HUDEP-2 (cell line): ENCODE results near the gene PRAME.
"Not testable (repeated sequence)": the region's sequence is repeated elsewhere in the genome, so short reads cannot be mapped to it uniquely, and the experiment has no call there.

ENCODE experiments used
- DNase-seq, 76 experiments: peaks; one replicate each; lab custom pipeline; 2025; ENCODE audit not compliant: unreplicated experiment in 76 of 76; lab: John Stamatoyannopoulos, UW

Gene PRAME

DNA sequence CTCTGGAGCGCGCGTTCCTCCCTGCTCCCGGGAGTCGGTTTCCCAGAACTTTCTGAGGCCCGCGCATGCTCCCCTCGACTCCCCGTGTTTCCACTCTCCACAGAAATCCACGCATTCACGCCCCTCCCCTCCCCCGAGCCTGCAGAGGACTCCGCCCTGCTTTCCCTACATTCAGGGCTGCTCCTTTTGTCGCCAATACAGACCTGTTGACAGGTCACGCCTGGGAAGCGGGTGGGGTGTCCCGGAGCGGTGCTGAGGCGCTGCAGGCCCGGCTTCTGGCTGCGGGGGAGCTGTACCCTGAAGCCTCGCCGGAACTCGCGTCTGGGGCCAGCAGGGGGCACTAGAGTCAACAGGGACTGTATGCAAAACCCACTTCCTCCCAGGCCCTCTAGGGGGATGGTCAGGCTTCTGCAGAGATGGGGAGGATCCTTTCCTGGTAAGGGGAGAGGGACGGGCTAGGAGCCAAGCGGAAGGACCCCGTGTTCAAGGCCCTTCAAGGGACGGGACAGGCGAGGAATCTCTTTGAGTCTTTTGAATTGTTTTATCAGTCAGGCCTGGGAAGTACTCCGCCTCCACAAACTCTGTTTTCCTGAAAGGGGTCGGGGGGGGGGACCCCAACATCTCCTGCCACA lies at the start of gene PRAME:
TSS of gene PRAME (minus strand) at position 294 of the 632 bp plus-strand sequence. CDS start 2,433 bp downstream, outside the sequence.
- DNase-seq = peak in 68 of 76 experiments; percentile 11 to 79 (median 60)

DNA sequence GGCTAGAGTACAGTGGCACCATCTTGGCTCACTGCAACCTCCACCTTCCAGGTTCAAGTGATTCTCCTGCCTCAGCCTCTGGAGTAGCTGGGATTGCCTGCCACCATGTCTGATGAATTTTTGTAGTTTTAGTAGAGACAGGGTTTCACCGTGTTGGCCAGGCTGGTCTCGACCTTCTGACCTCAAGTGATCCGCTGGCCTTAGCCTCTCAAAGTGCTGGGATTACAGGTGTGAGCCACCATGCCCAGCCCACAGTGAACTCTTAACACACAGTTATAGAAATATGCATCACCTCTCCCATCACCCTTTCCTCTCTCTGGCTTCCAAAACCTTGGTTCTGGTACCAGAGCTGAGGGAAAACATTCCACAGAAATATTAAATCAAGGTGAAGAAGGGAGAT lies 49.0 kb upstream of the PRAME start:
- not testable (repeated sequence) for DNase-seq

- DNase-seq = no peak
These were observed 46.0 kb upstream of the PRAME start for GRCh38 chr22:22605074-22605404.

DNA sequence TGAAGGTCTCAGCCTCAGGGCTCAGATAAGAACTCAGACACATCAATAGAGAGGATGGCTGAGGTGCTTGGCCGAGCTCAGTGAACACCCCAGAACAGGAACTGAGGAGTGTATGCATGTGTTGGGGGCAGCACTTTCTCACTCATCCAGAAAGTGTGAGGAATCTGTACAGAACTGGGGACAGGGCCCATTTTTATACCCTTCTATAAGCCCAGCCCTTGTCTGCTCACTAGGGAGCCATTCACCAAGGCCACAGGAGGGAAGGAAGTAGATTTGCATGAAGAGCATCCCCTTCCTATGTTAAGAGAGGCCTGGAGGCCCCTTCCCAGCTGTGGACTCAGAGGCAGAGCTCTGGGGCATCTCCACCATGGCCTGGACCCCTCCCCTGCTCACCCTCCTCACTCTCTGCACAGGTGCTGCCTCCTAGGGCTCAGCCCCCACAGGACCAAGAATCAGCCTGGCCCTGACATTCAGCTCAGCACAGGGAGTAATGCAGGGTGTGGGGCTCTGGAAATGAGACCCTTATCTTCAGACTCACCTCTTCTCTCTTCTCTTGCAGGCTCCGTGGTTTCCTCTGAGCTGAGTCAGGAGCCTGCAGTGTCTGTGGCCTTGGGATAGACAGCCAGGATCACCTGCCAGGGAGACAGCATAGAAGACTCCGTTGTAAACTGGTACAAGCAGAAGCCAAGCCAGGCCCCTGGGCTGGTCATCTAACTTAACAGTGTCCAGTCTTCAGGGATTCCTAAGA lies 45.4 kb upstream of the PRAME start:
- DNase-seq = no peak

- no peak for DNase-seq
These were observed 44.4 kb upstream of the PRAME start for GRCh38 chr22:22603470-22603947.

DNA sequence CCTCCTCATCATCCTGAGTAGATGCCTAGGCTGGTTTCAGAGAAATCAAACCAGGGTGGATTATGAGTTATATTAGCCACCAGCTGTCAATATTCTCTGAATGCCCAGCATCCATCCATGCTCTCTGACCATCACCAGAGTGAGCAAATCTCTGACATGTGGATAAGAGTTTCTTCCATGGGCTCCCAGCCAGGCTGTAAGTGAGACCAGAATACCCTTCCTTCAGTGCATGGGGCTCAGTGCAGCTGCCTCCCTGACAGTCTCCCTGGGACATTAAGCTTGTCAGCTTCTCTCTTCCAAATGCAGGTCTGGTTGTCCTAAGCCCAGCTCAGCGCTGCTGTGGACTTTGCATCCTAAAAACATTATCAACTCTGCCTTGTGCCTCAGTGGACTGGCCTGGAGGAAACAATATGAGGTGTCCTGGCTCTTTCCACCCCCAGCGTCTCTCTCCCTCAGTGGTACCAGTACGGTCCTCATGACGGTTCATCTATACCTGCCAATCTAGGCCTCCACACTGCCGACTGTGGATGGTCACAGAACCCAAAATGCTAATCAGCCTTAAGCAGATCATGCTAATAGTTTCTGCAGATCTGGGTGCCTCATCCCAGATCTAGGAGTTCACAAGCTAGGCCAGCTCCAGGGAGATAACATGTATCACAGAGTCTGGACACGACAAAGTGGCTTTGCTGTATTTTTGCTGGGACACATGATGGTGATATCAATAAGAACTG lies 41.6 kb upstream of the PRAME start:
- no peak for DNase-seq

DNA sequence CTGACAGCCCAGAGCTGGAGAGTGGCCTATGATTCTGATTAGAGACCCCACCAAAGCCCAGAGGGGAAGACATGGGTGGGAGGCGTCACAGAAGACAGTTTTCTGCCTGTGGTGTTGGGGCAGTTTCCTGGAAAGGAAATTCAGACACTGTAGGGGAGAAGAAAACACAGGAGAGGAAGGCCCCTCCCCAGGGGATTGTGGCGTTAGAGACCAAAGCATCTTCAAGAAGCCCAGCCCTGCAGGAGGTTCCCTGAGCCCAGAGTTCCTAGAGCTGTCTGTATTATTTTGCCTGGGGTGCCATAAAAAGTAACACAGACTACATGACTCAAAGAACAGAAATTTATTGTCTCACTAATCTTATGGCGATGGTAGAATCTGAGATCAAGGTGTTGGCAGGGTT lies 40.2 kb upstream of the PRAME start:
- DNase-seq = no peak

GRCh38 chr22:22598144-22598543 lies 39.1 kb upstream of the PRAME start:
- no peak for DNase-seq

DNA sequence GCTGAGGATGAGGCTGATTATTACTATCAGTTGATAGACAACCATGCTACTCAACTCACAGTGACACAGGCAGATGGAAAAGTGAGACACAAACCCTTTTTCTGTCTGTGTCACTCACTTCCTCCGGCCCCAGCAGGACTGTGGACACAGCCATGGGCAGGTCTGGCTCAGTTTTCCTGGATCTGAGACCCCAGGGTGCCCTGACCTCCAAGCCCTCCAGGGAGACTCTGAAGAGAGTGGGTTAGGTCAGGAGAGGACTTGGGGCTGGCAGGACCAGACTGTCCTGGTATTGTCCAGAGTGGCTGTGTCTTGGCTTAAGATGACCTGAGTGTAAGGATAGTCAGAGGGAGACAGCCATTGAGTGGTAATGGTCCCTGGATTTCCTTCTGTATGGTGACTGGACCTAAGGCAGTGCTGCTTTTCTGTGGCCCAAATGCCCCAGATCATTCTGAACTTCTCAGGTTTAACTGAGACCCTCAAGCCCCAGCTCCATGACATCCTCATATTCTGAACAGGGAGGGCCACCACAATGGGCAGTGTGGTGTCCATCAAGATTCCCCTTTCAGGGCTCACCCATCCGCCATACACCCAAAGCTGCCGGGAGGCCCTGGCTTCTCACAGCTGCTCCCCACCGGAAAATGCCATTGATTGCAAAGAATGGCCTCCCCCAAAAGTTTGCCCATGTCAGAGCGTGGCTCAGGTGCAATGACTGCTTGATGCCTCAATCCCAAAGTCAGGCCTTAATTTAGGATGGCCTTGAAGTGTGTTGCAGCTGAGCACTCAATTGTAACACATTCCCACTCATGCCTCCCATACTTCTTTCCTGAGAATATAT lies 36.2 kb upstream of the PRAME start:
- DNase-seq = no peak

- DNase-seq = peak in 37 of 76 experiments; percentile 1 to 50 (median 11)
These were observed 35.0 kb upstream of the PRAME start for GRCh38 chr22:22593964-22594656.

DNA sequence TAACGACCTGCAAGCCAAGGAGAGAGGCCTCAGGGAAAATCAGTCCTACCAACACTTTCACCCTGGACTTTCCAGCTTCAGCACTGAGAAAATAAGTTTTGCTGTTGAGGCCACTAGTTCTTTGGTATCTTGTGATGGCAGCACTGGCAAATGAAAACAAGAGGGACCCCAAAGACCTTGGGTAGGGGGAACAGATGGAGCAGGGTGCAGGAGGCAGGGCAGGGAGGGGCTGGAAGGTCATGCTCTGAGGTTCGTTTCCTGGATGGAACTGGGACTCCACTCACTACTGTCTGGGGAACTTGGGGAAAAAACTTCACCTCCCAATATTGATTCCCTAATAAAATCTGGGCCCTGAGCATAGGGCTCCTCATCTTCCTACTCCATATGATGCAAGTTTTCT lies 34.2 kb upstream of the PRAME start:
- DNase-seq = no peak

DNA sequence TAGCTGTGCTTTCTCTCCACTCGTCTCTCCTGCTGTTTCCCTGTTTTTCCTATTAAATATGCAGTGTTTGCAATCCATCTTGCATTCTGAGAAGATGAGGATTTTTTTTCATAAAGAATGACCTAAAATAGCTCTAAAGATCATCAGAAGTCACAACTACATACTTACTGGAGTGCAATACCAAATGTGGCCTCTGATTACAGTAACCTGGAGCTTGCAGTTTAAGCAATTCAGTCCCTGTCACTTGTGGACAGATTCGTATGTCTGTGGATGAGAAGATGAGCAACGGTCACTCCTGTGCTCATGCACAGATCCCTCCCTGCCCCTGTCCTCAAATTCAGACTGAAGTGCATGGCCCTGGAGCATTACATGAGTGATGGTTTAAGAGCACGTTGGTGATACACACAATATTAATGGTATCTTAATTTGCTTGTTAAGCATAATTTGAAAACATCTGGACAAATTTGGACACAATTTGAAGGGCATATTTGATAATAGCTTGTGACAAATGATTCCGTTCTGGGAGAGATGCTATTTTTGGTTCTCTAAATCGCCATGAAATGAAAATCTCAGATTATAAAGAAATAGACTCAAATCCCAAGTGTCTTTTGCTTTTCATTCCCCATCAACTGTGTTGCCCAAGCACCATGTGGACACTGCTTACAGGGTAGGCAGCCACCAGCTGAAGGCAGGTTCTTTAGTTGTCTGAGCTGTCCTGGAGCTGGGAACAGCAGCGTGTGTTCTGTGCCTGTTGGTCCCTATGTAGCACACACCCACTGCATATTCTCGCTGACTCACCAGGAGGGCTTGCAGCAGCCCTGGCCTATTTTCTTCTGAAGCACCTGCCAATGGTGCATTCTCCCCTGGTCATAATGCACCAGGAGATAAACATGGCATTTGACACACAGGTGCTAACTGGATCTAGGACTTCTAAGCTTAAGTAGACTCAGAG lies 32.6 kb upstream of the PRAME start:
- no peak for DNase-seq

DNA sequence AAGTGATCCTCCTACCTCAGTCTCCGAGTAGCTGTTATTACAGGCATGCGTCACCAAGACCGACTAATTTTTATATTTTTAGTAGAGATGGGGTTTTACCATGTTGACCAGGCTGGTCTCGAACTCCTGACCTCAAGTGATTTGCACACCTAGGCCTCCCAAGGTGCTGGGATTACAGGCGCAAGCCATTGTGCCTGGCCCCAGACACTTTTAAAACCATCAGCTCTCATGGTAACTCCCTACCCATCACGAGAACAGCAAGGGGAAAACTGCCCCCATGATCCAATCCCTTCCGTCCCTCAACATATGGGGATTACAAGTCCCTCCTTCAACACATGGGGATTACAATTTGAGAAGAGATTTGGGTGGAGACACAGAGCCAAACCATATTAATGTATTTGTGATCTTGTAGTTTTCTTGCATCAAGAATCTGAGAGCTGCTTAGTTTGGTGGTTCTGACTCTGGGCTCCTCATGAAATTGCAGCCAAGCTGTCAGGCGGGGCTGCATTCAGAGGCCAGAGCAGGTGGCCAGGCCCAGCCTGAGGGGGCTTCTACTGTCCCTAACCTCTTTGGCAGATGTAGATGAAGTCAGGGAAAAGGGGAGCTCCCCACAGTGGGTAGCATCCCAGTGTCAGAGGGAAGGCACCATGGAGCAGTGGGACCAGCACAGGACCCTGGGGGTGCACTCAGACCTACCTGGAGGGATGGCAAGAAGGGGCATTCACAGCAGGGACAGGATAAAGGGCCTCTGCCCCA lies 31.2 kb upstream of the PRAME start:
- DNase-seq = no peak

GRCh38 chr22:22588485-22589164 lies 29.6 kb upstream of the PRAME start:
- no peak for DNase-seq

DNA sequence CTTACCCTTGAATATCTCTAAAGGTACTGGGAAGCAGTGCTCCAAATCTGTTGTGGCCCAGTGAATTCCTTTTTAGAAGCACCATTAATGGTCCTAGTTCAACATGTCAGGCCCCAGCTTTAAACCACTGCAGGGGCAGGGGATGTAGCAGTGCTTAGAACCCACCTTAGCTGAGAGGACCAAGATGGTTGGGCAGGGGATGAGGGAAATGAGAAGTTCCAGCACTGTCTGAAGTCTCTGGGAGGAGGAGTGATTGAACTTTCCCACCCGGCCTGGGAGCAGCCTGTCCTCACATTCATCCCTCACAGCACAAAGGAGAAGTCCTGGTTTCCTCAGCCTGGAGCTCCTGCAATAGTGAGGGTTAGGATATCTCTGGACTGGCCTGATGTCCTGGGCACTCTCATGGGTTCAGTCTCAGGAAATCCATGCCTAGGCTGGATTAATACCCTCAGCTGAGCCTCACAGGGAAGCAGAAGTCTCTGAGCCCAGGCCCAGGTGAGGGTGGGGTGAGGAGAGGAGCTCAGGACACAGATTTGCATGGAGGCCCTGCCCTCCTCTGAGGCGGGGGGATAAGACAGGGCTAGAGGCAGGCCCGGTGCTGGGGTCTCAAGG lies 28.6 kb upstream of the PRAME start:
- DNase-seq = no peak

DNA sequence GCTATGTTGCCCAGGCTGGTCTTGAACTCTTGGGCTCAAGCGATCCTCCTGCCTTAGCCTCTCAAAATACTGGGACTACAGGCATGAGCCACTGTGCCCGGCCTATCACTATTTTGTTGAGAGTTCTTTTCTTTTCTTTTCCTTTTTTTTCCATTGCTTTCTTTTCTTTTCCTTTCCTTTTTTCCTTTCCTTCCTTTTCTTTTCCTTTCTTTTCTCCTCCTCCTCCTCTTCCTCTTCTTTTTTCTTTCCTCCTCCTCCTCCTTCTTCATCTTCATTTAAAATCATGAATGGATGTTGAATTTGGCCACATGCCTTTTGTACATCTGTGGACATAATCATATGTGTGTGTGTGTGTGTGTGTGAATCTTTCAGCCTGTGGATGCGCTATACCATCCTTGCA lies 25.7 kb upstream of the PRAME start:
- no peak for DNase-seq

- no peak for DNase-seq
These were observed 24.0 kb upstream of the PRAME start for GRCh38 chr22:22583030-22583429.
